Measurements from ENCODE around the gene GPATCH4.
"Not testable (repeated sequence)": the region's sequence is repeated elsewhere in the genome, so short reads cannot be mapped to it uniquely, and the experiment has no call there.

The GPATCH4 gene

DNA sequence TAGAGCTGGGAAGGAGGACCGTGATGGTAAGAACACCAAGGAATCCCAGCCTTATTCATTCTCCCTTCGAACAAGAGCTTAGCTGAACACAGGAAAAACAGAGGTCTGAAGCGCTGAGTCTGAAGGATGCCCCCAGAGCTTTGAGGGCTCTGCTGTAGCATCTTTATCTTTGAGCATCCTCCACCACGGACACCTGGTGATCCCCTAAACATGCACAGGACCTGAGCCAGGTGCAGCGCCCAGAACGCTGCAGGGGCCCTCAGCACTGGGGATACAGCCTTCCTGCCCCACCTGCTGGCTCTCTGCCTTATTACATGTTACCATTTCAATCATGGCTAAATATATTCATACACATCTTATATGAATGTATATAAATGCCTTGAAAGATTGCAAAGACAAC lies 7.7 kb upstream of the GPATCH4 start:
- Histone ChIP-seq H3K4me1 (ENCODE audit: control insufficient read depth, insufficient read depth, low read length) (no peaks in the 10 kb centered on the region), H3K27me3 (ENCODE audit: control insufficient read depth, insufficient read depth, low read length) (no peaks in the 10 kb centered on the region), H3K36me3 (ENCODE audit: control insufficient read depth, insufficient read depth, low read length) (no peaks in the 10 kb centered on the region), H3K27ac (ENCODE audit: low read depth, low read length) (no peak overlapping the region), H3K9me3 (ENCODE audit: control insufficient read depth, insufficient read depth, low read depth, low read length) (no peaks in the 10 kb centered on the region), H3K9ac (ENCODE audit: low read length) (no peak overlapping the region), H3K4me3 (ENCODE audit: low read depth, low read length) (no peak overlapping the region)

DNA sequence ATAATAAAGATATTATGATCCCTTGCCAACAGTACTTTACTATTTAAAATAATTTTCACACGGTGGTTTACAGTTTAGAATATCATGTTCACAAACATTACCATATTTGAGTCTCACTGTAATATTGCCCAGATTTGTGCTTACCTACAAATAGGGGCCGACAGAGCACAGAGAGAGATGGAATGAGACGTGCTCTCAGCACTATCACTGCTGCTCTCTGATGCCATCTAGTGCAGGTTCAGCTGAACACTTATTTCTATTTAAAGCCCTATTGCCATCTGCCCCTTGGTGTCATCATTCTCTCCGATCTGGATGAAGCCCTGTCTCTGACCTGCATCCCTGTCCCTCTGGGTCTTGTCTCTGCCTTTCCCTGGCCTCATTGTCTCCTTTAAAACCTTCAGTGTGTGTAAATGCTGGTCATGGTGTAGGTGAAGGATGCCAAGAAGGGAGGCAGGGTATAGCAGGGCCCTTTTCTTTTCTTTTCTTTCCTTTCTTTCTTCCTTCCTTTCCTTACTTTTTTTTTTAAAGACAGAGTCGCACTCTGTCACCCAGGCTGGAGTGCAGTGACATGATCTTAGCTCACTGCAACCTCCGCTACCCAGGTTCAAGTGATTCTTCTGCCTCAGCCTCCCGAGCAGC lies 6.9 kb upstream of the GPATCH4 start:
- H3K36me3 ChIP-seq (ENCODE audit: control insufficient read depth, insufficient read depth, low read length), result no peaks in the 10 kb centered on the region
- no peak overlapping the region for H3K4me3 ChIP-seq (ENCODE audit: low read depth, low read length)
- H3K9me3 ChIP-seq (ENCODE audit: control insufficient read depth, insufficient read depth, low read depth, low read length), result no peaks in the 10 kb centered on the region
- H3K9ac ChIP-seq (ENCODE audit: low read length), result no peak overlapping the region
- H3K27ac ChIP-seq (ENCODE audit: low read depth, low read length), result no peak overlapping the region
- no peaks in the 10 kb centered on the region for H3K4me1 ChIP-seq (ENCODE audit: control insufficient read depth, insufficient read depth, low read length)
- H3K27me3 ChIP-seq (ENCODE audit: control insufficient read depth, insufficient read depth, low read length), result no peaks in the 10 kb centered on the region

- not testable (repeated sequence) for H3K27me3 ChIP-seq (ENCODE audit: control insufficient read depth, insufficient read depth, low read length); H3K36me3 ChIP-seq (ENCODE audit: control insufficient read depth, insufficient read depth, low read length); H3K9ac ChIP-seq (ENCODE audit: low read length)
Observed at GRCh38 chr1:156607344-156607743, 6.1 kb upstream of the GPATCH4 start.

DNA sequence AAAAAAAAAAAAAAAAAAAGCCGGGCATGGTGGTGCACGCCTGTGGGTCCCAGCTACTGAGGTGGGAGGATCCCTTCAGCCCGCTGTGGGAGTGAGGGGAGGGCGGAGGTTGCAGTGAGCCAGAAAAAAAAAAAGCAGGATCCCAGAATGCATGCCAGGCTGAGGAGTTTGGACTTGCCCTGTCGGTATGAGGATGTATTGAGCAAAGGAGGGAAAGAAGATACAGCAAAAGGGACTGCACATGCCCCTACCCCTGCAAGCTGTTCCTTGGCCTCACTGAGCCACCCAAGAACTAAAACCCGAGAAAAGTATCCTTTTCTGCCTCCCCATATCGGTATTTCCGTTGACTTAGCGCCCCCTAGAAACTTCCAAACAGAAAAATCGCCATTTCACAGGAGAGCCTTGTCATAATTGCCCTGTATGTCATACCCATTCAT lies 1.3 kb upstream of the GPATCH4 start:
- no peak overlapping the region for H3K9ac ChIP-seq (ENCODE audit: low read length)
- H3K4me1 ChIP-seq (ENCODE audit: control insufficient read depth, insufficient read depth, low read length), result no peaks in the 10 kb centered on the region
- H3K4me3 ChIP-seq (ENCODE audit: low read depth, low read length), result peak overlapping the region; percentile 9; the same call in 1 of the 2 replicates
- no peaks in the 10 kb centered on the region for H3K27me3 ChIP-seq (ENCODE audit: control insufficient read depth, insufficient read depth, low read length)
- peaks cover 20% of the 10 kb centered on the region for H3K36me3 ChIP-seq (ENCODE audit: control insufficient read depth, insufficient read depth, low read length)
- H3K9me3 ChIP-seq (ENCODE audit: control insufficient read depth, insufficient read depth, low read depth, low read length), result no peaks in the 10 kb centered on the region
- no peak overlapping the region for H3K27ac ChIP-seq (ENCODE audit: low read depth, low read length)

More at GRCh38 chr1:156607344-156607743, 6.1 kb upstream of the GPATCH4 start:
- H3K9me3 ChIP-seq (ENCODE audit: control insufficient read depth, insufficient read depth, low read depth, low read length); H3K4me1 ChIP-seq (ENCODE audit: control insufficient read depth, insufficient read depth, low read length); H3K4me3 ChIP-seq (ENCODE audit: low read depth, low read length); H3K27ac ChIP-seq (ENCODE audit: low read depth, low read length): not testable (repeated sequence)

GRCh38 chr1:156601892-156602291 lies 613 bp upstream of the GPATCH4 start:
- H3K9ac ChIP-seq (ENCODE audit: low read length), result peak overlapping the region; percentile 97
- no peaks in the 10 kb centered on the region for H3K9me3 ChIP-seq (ENCODE audit: control insufficient read depth, insufficient read depth, low read depth, low read length)
- no peak overlapping the region for H3K27ac ChIP-seq (ENCODE audit: low read depth, low read length)
- H3K27me3 ChIP-seq (ENCODE audit: control insufficient read depth, insufficient read depth, low read length), result no peaks in the 10 kb centered on the region
- H3K4me3 ChIP-seq (ENCODE audit: low read depth, low read length), result peak overlapping the region; percentile 89
- H3K36me3 ChIP-seq (ENCODE audit: control insufficient read depth, insufficient read depth, low read length), result peaks cover 27% of the 10 kb centered on the region
- H3K4me1 ChIP-seq (ENCODE audit: control insufficient read depth, insufficient read depth, low read length), result no peaks in the 10 kb centered on the region

GRCh38 chr1:156600733-156601121 lies 552 bp downstream of the GPATCH4 start:
- Histone ChIP-seq H3K9ac (ENCODE audit: low read length) (peak overlapping the region; percentile 97), H3K27ac (ENCODE audit: low read depth, low read length) (peak overlapping the region; percentile 76), H3K36me3 (ENCODE audit: control insufficient read depth, insufficient read depth, low read length) (peaks cover 38% of the 10 kb centered on the region), H3K4me1 (ENCODE audit: control insufficient read depth, insufficient read depth, low read length) (no peaks in the 10 kb centered on the region), H3K4me3 (ENCODE audit: low read depth, low read length) (peak overlapping the region; percentile 89), H3K9me3 (ENCODE audit: control insufficient read depth, insufficient read depth, low read depth, low read length) (no peaks in the 10 kb centered on the region), H3K27me3 (ENCODE audit: control insufficient read depth, insufficient read depth, low read length) (no peaks in the 10 kb centered on the region)

DNA sequence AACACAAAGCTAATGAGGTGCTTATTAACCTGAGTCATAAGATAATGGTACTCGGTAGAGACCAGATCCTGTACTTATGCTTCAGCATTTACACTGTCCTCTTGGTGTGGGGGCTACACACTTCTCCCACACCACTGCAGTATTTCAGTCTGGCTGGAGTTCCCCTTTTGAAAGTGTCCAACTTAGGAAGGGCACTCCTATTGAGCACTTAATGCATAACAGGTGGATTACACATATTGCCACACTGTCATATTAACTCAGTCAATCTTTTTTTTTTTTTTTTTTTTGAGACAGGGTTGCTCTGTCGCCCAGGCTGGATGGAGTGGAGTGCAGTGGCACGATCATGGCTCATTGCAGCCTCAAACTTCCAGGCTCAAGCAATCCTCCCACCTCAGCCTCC lies 1.5 kb downstream of the GPATCH4 start:
- Histone ChIP-seq H3K4me3 (ENCODE audit: low read depth, low read length) (0 out of 2 replicates have a peak overlapping the region, but pooled peaks have one; percentile 89), H3K27me3 (ENCODE audit: control insufficient read depth, insufficient read depth, low read length) (no peaks in the 10 kb centered on the region), H3K9me3 (ENCODE audit: control insufficient read depth, insufficient read depth, low read depth, low read length) (no peaks in the 10 kb centered on the region), H3K27ac (ENCODE audit: low read depth, low read length) (no peak overlapping the region), H3K9ac (ENCODE audit: low read length) (no peak overlapping the region), H3K4me1 (ENCODE audit: control insufficient read depth, insufficient read depth, low read length) (no peaks in the 10 kb centered on the region), H3K36me3 (ENCODE audit: control insufficient read depth, insufficient read depth, low read length) (peaks cover 47% of the 10 kb centered on the region)

GRCh38 chr1:156598731-156599432 lies 2.4 kb downstream of the GPATCH4 start:
- no peaks in the 10 kb centered on the region for H3K4me1 ChIP-seq (ENCODE audit: control insufficient read depth, insufficient read depth, low read length)
- H3K36me3 ChIP-seq (ENCODE audit: control insufficient read depth, insufficient read depth, low read length), result peaks cover 57% of the 10 kb centered on the region
- no peak overlapping the region for H3K27ac ChIP-seq (ENCODE audit: low read depth, low read length)
- no peak overlapping the region for H3K4me3 ChIP-seq (ENCODE audit: low read depth, low read length)
- H3K9ac ChIP-seq (ENCODE audit: low read length), result no peak overlapping the region
- H3K27me3 ChIP-seq (ENCODE audit: control insufficient read depth, insufficient read depth, low read length), result no peaks in the 10 kb centered on the region
- no peaks in the 10 kb centered on the region for H3K9me3 ChIP-seq (ENCODE audit: control insufficient read depth, insufficient read depth, low read depth, low read length)

- no peak overlapping the region for H3K4me3 ChIP-seq (ENCODE audit: low read depth, low read length)
- H3K9me3 ChIP-seq (ENCODE audit: control insufficient read depth, insufficient read depth, low read depth, low read length), result no peaks in the 10 kb centered on the region
- no peak overlapping the region for H3K9ac ChIP-seq (ENCODE audit: low read length)
- no peak overlapping the region for H3K27ac ChIP-seq (ENCODE audit: low read depth, low read length)
- peaks cover 64% of the 10 kb centered on the region for H3K36me3 ChIP-seq (ENCODE audit: control insufficient read depth, insufficient read depth, low read length)
- H3K27me3 ChIP-seq (ENCODE audit: control insufficient read depth, insufficient read depth, low read length), result no peaks in the 10 kb centered on the region
- no peaks in the 10 kb centered on the region for H3K4me1 ChIP-seq (ENCODE audit: control insufficient read depth, insufficient read depth, low read length)
Observed at GRCh38 chr1:156598125-156598524, 3.2 kb downstream of the GPATCH4 start.

DNA sequence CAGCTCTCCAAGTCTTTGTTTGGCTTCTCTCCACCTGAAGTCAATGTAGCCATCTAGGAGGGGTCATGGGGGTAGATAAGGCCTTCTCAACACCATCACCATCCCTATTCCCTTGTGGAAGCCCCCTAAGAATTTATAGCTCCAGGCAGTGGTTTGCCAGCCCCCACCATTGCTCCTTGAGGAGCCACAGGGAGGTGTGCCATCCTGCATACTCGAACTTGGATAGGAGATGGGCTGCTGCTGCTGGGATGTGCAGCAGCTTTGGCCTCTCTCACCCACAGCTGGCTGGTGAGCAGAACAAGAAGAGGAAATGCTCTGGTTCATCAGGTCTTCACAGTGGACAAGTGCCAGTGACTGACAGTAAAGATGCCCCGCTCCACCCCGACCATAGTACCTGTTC lies 4.9 kb downstream of the GPATCH4 start:
- peaks cover 70% of the 10 kb centered on the region for H3K36me3 ChIP-seq (ENCODE audit: control insufficient read depth, insufficient read depth, low read length)
- H3K27me3 ChIP-seq (ENCODE audit: control insufficient read depth, insufficient read depth, low read length), result no peaks in the 10 kb centered on the region
- no peak overlapping the region for H3K4me3 ChIP-seq (ENCODE audit: low read depth, low read length)
- no peak overlapping the region for H3K9ac ChIP-seq (ENCODE audit: low read length)
- H3K4me1 ChIP-seq (ENCODE audit: control insufficient read depth, insufficient read depth, low read length), result peaks cover under 1% of the 10 kb centered on the region; the same call in 1 of the 2 replicates
- no peaks in the 10 kb centered on the region for H3K9me3 ChIP-seq (ENCODE audit: control insufficient read depth, insufficient read depth, low read depth, low read length)
- H3K27ac ChIP-seq (ENCODE audit: low read depth, low read length), result no peak overlapping the region

GRCh38 chr1:156595016-156595415 lies 6.3 kb downstream of the GPATCH4 start:
- Histone ChIP-seq H3K4me1 (ENCODE audit: control insufficient read depth, insufficient read depth, low read length) (peaks cover 9% of the 10 kb centered on the region), H3K4me3 (ENCODE audit: low read depth, low read length) (no peak overlapping the region), H3K9me3 (ENCODE audit: control insufficient read depth, insufficient read depth, low read depth, low read length) (no peaks in the 10 kb centered on the region), H3K9ac (ENCODE audit: low read length) (no peak overlapping the region), H3K27me3 (ENCODE audit: control insufficient read depth, insufficient read depth, low read length) (no peaks in the 10 kb centered on the region), H3K36me3 (ENCODE audit: control insufficient read depth, insufficient read depth, low read length) (peaks cover 70% of the 10 kb centered on the region), H3K27ac (ENCODE audit: low read depth, low read length) (no peak overlapping the region)
